HG02642 (cell line): ENCODE data around the gene BABAM2.

Source experiments
- ATAC-seq: cut with Tn5 transposase; IDR thresholded peaks from one replicate; pipeline ENCODE4 v1.9.1; 2021; ENCODE audit warnings: mild to moderate bottlenecking; ENCODE audit not compliant: unreplicated experiment, poor library complexity

BABAM2 gene

DNA sequence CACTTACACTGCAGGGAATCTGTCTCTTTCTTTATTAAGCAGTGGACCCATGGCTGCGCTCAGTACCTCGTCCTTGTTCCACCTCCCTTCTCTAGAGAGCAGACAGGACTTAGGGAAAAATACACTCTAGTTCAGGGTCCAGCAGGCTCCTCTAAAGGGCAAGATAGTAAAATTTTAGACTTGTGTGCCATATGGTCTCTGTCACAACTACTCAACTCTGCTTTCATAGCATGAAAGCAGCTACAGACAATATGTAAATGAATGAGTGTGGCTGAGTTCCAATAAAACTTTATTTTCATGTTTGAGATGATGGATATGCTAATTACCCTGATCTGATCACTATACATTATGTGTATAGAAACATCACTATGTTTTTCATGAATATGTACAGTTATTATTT lies 163.1 kb downstream of the BABAM2 start:
- ATAC-seq = no peak

DNA sequence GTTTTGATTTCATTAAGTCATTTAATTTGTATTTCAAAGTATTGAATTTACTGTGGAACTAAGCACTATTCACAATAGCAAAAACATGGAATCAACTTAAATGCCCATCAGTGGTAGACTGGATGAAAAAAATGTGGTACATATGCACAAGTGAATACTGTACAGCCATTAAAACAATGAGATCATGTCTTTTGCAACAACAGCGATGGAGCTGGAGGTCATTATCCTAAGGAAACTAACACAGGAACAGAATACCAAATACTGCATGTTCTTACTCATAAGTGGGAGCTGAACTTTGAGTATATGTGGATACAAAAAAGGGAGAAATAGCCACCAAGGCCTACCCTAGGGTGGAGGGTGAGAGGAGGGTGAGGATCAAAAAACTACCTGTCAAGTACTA lies 164.4 kb downstream of the BABAM2 start:
- no peak for ATAC-seq

DNA sequence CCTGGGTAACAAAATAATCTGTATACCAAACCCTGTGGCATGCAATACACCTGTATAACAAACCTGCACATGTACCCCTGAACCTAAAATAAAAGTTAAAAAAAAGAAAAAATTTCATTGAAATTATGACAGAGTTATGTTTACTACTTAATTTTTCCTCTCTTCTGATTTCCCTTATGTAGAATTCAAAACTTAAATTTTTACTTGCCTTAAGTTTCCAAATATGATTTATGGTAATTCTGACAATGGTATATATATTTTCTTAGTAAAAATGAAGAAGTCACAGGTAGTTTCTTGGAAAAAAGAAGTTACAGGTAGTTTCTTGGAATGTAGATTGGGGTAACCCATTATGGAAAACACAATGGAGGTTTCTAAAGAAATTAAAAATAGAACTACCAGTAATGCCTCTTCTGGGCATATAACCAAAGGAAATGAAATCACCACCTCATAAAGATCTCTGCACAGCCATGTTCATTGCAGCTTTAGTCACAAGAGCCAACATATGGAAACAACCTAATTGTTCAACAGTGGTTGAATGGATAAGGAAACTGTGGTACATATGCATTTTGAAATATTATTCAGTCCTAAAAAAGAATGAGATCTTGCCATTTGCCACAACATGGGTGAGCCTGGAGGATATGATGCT lies 164.9 kb downstream of the BABAM2 start:
- ATAC-seq = no peak

DNA sequence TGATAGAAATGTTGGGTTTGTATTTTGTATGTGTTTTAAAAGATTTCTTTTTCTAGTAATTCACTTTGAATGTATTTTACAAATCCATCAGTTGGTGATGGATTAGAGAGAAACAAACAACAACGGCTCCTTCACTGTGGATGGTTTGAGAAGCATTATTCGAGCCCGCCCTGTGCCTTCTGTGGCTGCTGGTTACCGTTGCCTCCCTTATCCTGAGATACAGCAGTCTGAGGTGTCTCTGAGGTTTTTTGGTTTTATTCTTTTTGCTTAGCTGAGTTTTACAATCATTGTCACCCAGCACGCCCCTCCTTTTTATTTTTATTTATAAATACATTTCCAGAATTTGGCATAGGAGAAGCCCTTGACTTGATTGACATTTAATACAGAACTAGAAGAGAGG lies 168.3 kb downstream of the BABAM2 start:
- no peak for ATAC-seq

DNA sequence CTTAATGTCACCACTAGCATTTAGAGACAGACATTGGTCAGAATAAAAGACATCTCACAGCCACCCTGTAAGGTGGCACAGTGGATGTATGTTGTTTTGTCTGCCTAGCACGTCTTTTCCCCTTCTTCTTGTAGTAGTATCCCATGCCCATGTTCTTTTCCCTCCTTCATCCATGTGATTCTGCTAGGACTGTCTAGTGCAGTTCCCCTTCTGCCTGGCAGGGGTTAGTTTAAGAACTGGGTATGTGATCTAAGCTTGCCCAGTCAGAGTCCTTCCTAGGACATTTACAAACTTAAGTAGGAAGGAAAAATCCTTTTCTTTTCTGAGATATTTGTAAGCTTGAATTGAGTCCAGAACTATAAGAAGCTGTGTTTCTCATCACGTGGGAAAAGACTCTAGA lies 172.3 kb downstream of the BABAM2 start:
- ATAC-seq = no peak

DNA sequence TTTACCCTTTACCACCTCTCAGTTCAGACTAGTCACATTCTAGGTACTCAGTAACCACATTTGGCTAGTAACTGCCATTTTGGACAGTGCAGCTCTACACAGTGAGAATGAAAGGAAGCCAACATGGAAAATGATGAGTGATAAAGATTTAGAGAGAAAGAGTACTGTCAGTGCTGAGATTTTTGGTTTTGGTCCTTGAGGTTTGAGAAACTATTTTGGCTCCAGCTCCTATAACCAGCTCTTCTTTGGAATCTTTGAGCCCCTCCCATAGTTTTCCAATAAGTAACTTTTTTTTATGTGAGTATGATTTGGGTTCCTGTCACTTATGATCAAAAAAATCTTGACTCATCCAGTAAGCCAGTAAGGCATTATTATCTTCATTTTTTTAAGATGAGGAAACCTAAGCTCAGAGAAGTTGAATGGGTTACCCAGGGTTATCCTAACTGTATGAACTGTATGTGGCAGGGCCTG lies 173.0 kb downstream of the BABAM2 start:
- no peak for ATAC-seq

DNA sequence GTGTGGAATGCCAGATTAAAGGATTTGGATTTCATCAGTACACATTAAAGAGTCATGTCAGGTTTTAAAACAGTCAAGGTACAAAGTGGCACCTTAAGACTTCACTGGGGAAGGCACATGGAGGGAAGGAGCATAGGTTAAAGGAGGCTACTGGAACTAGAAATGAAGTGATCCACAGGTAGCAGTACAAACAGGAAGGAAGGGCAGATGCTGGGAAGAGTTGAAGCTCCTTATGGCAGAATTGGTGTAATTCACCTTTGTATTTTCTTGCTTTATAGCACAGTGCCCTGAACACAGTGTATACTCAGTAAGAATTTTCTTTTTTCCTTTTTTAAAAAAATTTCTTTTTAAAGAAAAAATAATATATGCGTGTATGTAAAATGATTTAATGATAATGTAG lies 177.1 kb downstream of the BABAM2 start:
- no peak for ATAC-seq

DNA sequence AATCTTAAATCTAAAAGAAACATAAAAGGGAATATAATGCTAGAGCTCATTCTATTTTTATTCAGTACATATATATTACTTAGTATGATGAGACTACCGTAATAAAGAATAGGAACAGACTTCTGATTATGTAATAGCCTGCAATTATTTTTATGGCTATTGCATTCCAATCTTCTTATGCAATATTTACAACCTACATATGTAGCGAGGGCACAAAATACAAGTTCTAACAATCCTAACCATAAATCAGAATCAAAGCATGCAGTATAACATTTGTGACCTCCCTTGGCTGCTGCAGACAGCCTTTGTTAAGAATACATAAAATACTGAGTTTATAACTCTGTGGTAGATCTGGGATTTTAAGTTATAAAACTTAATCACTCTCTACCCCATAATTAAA lies 177.6 kb downstream of the BABAM2 start:
- no peak for ATAC-seq

DNA sequence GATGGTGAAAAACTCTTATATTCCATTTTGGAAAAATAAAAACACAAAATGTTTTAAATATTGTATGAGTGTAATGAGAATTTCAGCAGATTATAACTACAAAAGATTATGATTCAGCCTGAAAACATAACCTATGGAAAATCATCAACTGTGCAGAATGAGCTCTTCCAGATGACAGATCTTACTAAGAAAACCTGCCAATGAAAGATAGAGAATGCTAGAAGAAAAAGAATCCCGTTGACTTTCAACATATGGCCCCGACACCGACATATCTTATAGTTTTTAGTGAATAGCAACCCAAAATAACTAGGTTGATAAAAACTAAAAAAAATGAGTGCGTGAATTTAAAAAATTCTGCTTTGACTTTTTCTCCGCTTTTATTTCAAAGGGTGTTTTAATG lies 178.0 kb downstream of the BABAM2 start:
- no peak for ATAC-seq

DNA sequence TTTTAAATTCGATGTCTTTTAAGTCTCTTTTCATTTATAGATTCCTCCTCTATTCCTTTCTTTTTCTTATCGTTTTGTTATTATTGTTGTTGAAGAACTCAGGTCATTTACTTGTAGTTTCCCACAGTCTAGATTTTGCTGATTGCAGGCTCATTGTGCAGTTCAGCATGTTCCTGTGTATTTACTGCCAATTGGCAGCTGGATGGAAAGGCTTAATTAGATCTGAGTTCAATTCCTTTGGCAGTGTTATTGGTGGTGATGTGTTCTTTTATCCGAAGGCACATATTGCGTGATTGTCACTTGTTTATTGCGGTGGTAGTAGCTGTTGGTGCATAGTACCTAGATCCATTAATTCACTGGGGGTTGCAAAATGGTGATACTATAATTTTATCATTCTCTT lies 180.7 kb downstream of the BABAM2 start:
- no peak for ATAC-seq

DNA sequence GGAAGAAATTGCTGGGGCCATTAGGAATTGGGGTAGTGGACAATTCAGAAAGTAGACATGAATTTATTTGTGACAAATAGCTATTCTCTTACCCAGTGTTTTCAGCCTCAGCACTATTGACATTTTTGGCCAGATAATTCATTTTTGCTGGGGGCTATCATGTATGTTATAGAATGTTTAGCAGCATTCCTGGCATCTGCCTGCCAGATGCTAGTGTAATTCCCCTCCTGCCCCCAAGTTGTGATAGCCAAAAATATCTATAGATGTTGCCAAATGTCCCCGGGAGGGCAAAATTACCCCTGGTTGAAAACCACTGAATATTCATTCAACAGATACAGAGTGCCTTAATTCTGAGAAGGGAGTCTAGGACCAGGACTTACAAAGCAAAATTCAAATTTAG lies 183.6 kb downstream of the BABAM2 start:
- ATAC-seq = no peak

DNA sequence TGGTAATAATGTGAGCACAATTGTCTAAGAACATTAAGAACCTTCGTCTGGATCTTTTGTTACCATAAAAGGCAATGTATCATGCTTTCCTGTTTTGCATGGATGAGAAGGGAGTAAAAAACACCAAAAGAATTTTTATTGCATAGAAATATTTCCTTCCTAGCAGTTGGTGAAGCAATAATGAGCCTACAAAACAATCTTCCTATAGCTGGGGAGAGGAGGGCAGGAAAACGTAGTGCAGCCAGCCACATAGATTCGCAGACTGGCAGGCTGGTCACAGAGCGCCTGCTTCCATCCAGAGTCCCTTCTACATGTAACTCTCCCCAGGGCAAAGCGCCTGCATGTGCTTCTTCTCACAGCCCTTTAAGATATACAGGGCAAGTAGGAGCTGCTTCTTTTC lies 190.4 kb downstream of the BABAM2 start:
- ATAC-seq = no peak

DNA sequence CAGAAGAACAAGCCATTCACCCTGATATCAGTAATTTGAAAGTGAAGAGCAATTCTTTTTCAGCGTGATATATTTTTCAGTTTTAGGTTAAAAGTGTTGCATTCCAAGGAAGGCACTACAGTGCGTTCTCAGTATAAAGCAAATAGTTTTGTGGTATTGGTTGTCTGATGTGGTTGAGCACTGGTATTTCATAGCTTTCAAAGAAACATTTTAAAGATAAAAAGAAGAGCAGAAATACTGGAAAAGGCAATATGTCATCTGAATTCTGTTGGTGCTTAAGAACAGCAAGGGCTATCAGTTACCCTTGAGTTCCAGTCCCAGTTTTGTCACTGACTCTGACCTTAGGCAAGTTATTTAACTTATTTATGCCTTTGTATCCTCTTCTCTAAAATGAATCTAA lies 191.6 kb downstream of the BABAM2 start:
- ATAC-seq = no peak

DNA sequence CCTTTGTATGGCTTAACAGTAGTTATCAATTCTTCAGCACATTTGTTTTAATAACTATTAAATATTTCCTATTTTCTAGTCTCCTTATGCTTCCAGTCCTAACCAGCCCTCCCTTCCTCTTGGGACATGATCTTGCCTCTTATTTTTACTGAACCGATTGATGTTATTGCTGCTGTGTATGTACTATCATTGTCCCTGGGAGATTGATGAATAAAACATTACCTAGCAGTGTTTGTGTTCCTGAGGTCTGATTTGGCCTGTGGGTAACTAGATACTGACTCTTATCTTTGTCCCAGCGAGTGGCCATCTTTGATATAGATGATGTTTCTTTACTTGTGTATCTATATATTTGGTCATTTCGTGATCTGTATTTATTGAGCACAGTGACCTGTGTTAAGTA lies 192.9 kb downstream of the BABAM2 start:
- ATAC-seq = no peak

DNA sequence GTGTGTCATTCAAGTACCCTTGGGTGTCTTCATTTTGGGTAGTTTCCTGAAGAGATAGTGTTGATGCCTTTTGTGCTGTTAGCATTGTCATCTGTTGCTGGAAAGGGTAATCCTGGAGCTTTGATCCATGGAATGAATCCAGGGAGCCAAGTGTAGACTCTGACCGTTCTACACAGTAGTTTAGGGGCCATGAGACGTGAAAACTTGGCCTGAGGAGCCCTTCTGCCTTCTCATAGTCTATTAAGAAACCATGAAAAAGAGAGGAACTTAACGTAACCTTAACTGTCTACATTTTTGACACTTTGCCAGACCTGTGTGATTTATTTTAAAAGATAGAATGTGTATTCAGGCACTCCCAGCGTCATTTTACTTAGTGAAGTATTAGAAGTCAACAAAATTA lies 194.0 kb downstream of the BABAM2 start:
- ATAC-seq = no peak

DNA sequence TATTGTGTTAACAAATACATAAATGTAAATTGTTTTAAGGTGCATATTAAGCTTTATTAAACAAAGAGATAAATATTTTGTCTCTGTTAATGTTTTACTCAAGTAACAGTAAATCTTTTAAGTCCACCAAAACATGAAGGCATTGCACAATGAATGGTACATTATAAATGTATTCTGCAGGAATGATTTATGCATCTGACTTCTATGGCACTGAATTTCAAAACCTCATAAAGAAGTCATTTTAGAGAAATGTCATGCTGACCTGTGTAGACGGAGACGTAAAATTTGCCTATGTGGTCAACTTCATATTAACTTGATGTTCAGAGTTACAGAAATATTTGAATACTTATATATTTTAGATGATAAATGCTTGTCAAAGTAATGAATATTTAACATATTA lies 194.7 kb downstream of the BABAM2 start:
- no peak for ATAC-seq

DNA sequence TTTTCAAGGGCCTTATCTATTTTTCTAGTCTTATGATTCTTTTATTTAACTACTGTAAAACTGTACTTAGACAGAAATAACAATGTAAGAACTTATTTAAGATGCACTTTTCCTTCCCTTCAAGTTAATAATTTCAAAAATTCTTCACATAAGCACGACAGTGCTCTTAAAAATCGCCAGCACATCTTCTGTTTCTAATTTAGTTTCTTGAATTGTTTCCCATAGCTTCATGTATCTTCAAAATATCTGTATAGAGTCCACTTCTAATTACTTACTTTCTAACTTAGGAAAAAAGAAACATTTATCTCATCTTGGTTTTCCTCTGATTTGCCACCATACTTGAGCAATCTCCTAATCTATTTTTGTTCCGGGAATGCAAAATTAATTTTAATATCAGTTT lies 196.1 kb downstream of the BABAM2 start:
- no peak for ATAC-seq

DNA sequence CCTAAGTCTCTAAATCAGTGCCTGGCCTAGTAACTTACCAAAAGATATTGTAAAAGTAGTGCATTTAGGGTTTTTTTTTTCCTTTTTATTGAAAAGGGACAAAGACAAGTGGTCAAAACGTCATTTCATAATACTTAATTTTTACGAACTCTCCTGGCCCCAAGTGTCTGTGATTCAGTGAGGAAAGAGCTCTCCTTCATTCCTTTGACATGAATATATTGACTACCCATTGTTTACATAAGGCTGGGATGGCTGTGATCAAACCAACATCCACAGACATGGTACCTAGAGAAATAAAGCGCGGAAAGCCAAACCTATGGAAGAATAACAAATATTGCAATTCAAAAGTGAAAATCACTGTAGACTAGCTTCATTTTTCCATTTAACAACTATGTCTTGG lies 198.4 kb downstream of the BABAM2 start:
- ATAC-seq = no peak

DNA sequence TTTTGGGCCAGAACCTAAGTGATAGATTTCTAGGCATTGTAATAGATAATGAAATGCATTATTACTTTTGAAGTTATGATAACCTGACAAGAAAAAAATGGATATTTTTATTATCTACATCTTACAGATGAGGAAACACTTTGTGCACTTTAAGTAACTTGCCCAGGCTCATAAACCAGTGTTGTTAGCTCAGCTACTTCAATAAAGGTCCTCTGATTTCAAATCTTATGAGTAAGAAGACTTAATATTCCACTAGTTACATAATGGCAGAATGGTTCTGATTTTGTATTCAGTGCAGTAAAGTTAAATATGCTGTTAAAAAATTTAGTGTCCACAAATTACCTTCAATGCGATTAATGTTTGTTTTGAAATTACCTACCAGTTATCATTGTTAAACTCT lies 199.0 kb downstream of the BABAM2 start:
- no peak for ATAC-seq

DNA sequence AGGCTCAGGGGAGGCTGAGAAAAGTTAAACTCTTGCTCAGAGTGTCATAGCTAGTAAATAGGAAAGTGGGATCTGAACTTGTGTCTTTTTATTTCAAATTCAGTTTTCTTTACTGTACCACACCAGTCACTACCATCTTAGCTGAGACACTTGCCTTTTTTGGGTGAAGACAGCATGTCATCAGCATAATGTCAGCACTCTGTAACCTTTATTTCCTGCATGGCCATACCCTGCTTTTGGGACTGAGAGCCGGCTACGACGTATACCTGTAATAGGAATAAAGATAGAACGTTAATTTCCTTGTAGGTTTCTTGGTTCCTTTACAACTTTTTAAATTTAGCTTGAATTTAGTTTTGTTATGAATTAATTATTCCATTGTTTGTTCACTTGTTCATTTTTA lies 202.8 kb downstream of the BABAM2 start:
- no peak for ATAC-seq

DNA sequence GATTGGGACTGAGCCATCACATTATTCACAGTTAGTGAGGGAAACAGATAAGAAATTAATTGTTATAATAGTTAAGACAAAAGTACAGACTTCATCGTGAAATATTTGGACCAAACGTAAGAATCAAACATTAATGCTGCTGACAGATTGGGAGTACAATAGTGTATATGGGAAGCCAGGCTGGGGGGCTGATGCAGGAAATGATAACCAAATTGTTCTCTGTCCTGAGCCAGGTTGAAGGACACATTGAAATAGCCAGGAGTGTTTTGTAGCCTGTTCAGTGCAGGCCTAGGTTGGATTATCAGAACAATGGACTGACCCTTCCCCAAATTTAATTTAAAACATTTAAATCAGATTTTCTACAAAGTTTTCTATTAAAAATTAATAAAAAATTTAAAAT lies 203.2 kb downstream of the BABAM2 start:
- no peak for ATAC-seq

DNA sequence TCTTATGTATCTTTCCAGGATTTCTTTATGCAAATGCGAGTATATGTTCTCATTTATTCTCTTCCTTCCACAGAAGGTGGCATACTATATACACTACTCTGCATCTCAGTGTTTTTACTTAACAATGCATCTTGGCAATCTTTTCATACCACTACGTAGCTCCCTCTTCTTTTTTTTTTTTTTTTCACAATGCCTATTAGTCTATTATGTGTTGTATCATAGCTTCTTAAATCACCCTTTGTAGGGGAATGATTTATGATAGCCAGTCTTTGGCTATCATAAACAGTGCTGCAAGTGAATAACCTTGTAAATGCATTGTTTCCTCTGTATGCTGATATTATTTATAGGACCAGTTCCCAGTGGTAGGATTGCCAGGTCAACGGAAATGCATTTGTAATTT lies 204.2 kb downstream of the BABAM2 start:
- ATAC-seq = no peak

DNA sequence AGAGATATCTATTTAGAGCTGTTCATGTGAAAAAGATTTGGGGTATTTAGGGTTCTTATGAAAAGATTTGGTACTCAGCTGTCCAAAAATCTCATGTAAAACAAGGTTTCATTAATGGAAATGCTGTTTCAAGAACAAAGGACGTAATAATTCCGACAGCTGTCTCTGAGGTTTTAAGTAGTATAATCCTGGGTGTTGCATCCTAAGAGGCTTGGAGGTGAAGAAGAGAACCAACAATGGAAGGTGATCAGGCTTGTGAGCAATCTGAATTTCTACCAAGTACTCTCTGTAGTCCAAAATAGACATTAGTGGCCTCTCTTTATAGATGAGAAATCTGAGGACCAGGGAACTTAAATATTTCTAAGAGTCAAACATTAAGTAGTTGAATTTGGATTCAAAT lies 205.1 kb downstream of the BABAM2 start:
- no peak for ATAC-seq
